Neutrophil (primary cell): ENCODE data around the gene SFTPD.
A peak's percentile ranks its signal among the peaks of the same experiment; 100 is the strongest.
"Not testable (repeated sequence)": the region's sequence is repeated elsewhere in the genome, so short reads cannot be mapped to it uniquely, and the experiment has no call there.

Experiments used
- H3K27ac ChIP-seq: fragments of 200-600 bp; sonication (generic); 2 replicates; pipeline ENCODE4 v1.5.1; 2016; ENCODE audit warnings: mild to moderate bottlenecking, moderate library complexity
- H3K27me3 ChIP-seq: fragments of 200-600 bp; sonication (generic); 2 replicates; pipeline ENCODE4 v1.6.0; 2016; ENCODE audit warnings: mild to moderate bottlenecking
- H3K36me3 ChIP-seq: fragments of 200-600 bp; sonication (generic); 2 replicates; pipeline ENCODE4 v1.5.1; 2017
- H3K4me1 ChIP-seq, 2 experiments: fragments of 200-600 bp in 1 of 2; sonication (generic) in 1 of 2; 1 replicate in 1 of 2; 2 replicates in 1 of 2; pipeline versions ENCODE4 v1.5.1 to v1.6.1; 2013 to 2016; ENCODE audit warnings: low read depth in 1 of 2, low read length in 1 of 2, mild to moderate bottlenecking in 1 of 2, moderate library complexity in 1 of 2; ENCODE audit not compliant: control insufficient read depth in 1 of 2, insufficient read depth in 1 of 2
- H3K4me3 ChIP-seq, 2 experiments: fragments of 200-600 bp in 1 of 2; sonication (generic) in 1 of 2; 1 replicate in 1 of 2; 2 replicates in 1 of 2; pipeline ENCODE4 v1.5.1; 2013 to 2016; ENCODE audit warnings: low read depth in 1 of 2, low read length in 1 of 2, mild to moderate bottlenecking in 1 of 2, moderate library complexity in 1 of 2
- H3K9me3 ChIP-seq: fragments of 200-600 bp; sonication (generic); 2 replicates; pipeline ENCODE4 v1.5.1; 2016
- CTCF ChIP-seq: fragments of 200-600 bp; sonication (generic); IDR thresholded peaks from 2 replicates; pipeline ENCODE4 v1.5.1; 2016; ENCODE audit warnings: antibody characterized with exemption

SFTPD gene

GRCh38 chr10:79910836-79911235 lies 38.1 kb downstream of the SFTPD start:
- Histone ChIP-seq H3K4me1 (no peaks in the 10 kb centered on the region), H3K27me3 (peaks cover 58% of the 10 kb centered on the region), H3K4me3 (no peak overlapping the region), H3K9me3 (no peaks in the 10 kb centered on the region), H3K36me3 (no peaks in the 10 kb centered on the region), H3K27ac (no peak overlapping the region)
- TF ChIP-seq CTCF = no peak

GRCh38 chr10:79910344-79910743 lies 38.6 kb downstream of the SFTPD start:
- peaks cover 63% of the 10 kb centered on the region for H3K27me3 ChIP-seq
- peaks cover 0 to under 1% of the 10 kb centered on the region in 2 experiments for H3K4me1 ChIP-seq
- H3K9me3 ChIP-seq = no peaks in the 10 kb centered on the region
- no peak overlapping the region for H3K27ac ChIP-seq
- no peak for TF ChIP-seq CTCF
- no peaks in the 10 kb centered on the region for H3K36me3 ChIP-seq
- H3K4me3 ChIP-seq = no peak overlapping the region

GRCh38 chr10:79905322-79906314 lies 43.3 kb downstream of the SFTPD start:
- Histone ChIP-seq H3K4me3 (no peak overlapping the region), H3K4me1 (peaks cover 10 to 12% of the 10 kb centered on the region in 2 experiments), H3K27ac (no peak overlapping the region), H3K36me3 (no peaks in the 10 kb centered on the region), H3K9me3 (no peaks in the 10 kb centered on the region), H3K27me3 (peaks cover 78% of the 10 kb centered on the region)
- no peak for TF ChIP-seq CTCF

- Histone ChIP-seq H3K27me3 (peaks cover 72% of the 10 kb centered on the region), H3K4me3 (peak overlapping the region; percentile 39 to 50), H3K9me3 (no peaks in the 10 kb centered on the region), H3K36me3 (no peaks in the 10 kb centered on the region), H3K4me1 (peaks cover 10 to 12% of the 10 kb centered on the region in 2 experiments), H3K27ac (no peak overlapping the region)
- TF ChIP-seq CTCF = no peak
These were observed 44.1 kb downstream of the SFTPD start for GRCh38 chr10:79904671-79905321.

GRCh38 chr10:79901571-79901970 lies 47.3 kb downstream of the SFTPD start:
- H3K27me3 ChIP-seq = peaks cover 54% of the 10 kb centered on the region
- not testable (repeated sequence) for H3K9me3 ChIP-seq, H3K4me3 ChIP-seq, H3K36me3 ChIP-seq, H3K27ac ChIP-seq
- H3K4me1 ChIP-seq = peaks cover 10 to 20% of the 10 kb centered on the region in 2 experiments
